Measurements from ENCODE around the gene TRIM44.

GRCh38 chr11:35746356-35747153, 84.0 kb downstream of the TRIM44 start:
- TF ChIP-seq POLR2A (IDR thresholded peaks at IDR 0.05; ENCODE audit: extremely low read depth, insufficient read length) (no peak), CTCF (IDR thresholded peaks at IDR 0.05; ENCODE audit: low read depth, low read length) (no peak)
